ENCODE measurements around the gene TP53TG3. TPM values are rescaled to one million over a fixed set of nuclear protein-coding genes. Genes with fewer than 3 reads are reported as not detected.

Gene TP53TG3, protein sequence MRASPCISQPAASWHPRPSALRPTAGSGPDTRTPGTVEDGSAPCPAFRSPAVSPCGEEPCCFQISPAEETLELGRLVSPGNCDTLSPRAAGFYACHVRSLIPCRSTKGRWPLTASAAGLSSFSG
- total RNA-seq: not detected

DNA sequence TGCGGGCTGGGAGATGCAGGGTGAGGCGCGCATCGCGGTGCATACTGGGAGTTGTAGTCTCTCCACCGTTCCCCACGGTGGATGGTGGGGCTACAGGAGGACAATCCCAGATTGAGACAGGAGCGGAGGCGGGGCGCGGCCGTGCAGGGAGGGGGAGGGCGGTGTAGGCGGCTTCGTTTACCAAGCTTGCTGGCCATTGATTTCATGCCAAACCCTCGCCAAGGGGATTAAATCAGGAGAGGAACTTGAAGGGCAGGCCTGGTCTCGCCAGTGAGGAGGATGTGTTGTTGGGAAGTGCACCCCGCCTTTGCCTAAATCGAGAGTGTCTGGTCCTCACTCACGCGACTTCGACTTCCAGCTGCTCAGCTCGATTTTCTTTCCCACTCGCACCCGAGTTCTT lies at the start of gene TP53TG3:
Gene TP53TG3, minus strand, starts transcription at position 101 of the 400 bp plus-strand sequence. Its CDS starts 68 bp downstream, at position 33.

Small RNA genes lying within 50 kb of the gene (small RNA-seq; reads per million reads assigned to genes)
- not detected for gene AC138907.6 (ENCODE audit: low replicate concordance)
